Lower leg skin (tissue), 3 donors: Measurements from ENCODE around the gene UBE2G2.

Experiments
- CTCF ChIP-seq, 3 donors: fragments of 450-650 bp; IDR thresholded peaks; one replicate each; pipeline ENCODE4 v1.5.1; 2016; ENCODE audit warnings: antibody characterized with exemption in 3 of 3, mild to moderate bottlenecking in 3 of 3, moderate library complexity in 2 of 3
- POLR2A ChIP-seq, 2 donors: fragments of 450-650 bp; IDR thresholded peaks; one replicate each; pipeline ENCODE4 v1.6.1; 2016 to 2017; ENCODE audit warnings: antibody characterized with exemption in 2 of 2, mild to moderate bottlenecking in 1 of 2, moderate library complexity in 1 of 2

- TF ChIP-seq POLR2A (IDR thresholded peaks at IDR 0.05) (no peak), CTCF (IDR thresholded peaks at IDR 0.05) (no peak)
Measured at GRCh38 chr21:44766014-44766817, 35.4 kb downstream of the UBE2G2 start.
